Measurements from ENCODE around the gene EPHB2. TPM values are rescaled to one million over a fixed set of nuclear protein-coding genes. Genes with fewer than 3 reads are reported as not detected.

Gene EPHB2
- total RNA-seq, 1 donor from 2014 or later: 22.6 TPM

GRCh38 chr1:22808676-22809483 lies 98.2 kb downstream of the EPHB2 start:
- DNase-seq (ENCODE audit: low spot score) (no peak), ATAC-seq (peak; percentile 63)
- intact Hi-C loops (cut with DNase I): no loop called here

- DNase-seq (ENCODE audit: low spot score) (no peak), ATAC-seq (no peak)
- intact Hi-C loops (cut with DNase I): no loop called here
Measured at GRCh38 chr1:22809783-22810182, 99.1 kb downstream of the EPHB2 start.

DNA sequence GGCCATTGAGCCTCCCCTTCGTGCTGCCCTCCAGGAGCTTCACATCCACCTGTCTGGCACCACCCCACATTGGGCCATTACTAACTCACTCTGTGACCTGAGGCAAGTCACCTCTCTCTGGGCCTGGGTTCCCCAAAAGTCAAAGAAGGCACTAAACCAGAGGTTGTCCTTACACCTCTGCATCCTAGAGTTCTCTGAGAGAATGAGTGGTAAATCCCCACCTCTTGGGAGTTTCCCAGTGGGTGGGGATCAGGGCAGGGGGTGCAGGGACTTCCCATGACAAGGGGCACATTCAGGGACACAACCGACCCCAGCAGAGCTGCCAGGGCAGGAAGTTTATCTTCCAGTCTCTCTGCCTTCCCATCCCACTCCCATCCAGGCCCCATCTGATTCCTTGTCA lies 99.7 kb downstream of the EPHB2 start:
- no peak for ATAC-seq
- no peak for DNase-seq (ENCODE audit: low spot score)
- intact Hi-C loops (cut with DNase I): no loop called here

- ATAC-seq (no peak), DNase-seq (ENCODE audit: low spot score) (no peak)
- intact Hi-C loops (cut with DNase I): no loop called here
Measured at GRCh38 chr1:22812092-22812880, 101.6 kb downstream of the EPHB2 start.

DNA sequence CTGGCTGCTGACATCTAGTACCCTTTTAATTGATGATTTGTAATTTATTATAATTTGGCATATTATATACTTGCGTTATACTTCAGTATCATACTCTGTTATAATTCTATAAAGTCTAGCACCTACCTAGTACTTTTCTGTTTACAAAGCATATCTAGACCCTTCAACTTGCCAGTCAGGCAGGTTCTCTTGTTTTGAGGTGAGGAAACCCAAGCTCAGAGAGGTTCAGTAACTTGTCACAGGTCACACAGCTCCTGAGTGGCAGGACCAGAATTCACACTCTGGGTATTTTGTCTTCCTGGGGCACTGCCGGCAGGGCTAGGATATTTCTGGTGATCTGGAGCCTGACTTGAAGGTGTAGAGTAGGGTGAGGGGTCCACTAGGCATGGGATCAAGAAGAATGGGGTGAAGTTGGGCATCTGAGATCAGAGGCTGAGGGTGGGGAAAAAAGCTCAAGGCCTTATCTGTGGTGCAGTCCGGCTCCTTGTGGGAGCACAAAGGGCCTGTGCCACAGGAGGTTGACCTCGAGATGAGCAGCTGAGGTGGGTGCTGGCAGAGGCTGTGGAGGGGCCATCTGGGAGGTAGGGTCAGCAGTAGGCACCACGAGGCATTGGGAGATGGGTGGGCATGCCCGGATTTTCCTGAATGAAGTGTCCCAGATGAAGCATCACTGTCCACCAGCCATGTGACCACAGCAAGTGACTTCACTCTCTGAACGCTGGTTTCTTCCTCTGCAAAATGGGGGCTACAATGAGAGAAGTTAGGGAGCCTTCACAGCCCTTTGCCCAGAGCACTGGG lies 102.6 kb downstream of the EPHB2 start:
- no peak for DNase-seq (ENCODE audit: low spot score)
- intact Hi-C loops (cut with DNase I): no loop called here
- ATAC-seq: no peak

GRCh38 chr1:22814176-22815042 lies 103.8 kb downstream of the EPHB2 start:
- DNase-seq (ENCODE audit: low spot score) (peak; percentile 84), ATAC-seq (peak; percentile 90)
- intact Hi-C loops (cut with DNase I): no loop called here

DNA sequence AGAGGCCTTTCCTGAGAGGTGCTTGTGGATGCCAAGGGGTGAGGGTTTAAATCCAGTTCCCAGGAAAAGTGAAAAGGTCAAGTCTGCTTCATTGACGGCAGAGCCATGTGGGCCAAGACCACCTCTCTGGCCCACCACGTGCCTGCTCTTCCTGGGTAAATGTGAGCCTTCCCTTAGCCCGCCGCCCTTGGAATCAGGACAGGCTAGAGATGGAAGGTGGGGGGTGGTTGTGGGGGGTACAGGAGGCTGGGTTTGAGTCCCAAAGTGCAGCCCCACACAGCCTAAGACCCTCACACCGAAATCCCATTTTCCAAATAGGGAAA lies 104.4 kb downstream of the EPHB2 start:
- DNase-seq (ENCODE audit: low spot score) (no peak), ATAC-seq (no peak)
- intact Hi-C loops (cut with DNase I): no loop called here

GRCh38 chr1:22815421-22816066 lies 104.9 kb downstream of the EPHB2 start:
- DNase-seq (ENCODE audit: low spot score): no peak
- peak; percentile 81 for ATAC-seq
- intact Hi-C loops (cut with DNase I): no loop called here

GRCh38 chr1:22816067-22816775 lies 105.6 kb downstream of the EPHB2 start:
- DNase-seq (ENCODE audit: low spot score): no peak
- peak; percentile 23 for ATAC-seq
- intact Hi-C loops (cut with DNase I): no loop called here

DNA sequence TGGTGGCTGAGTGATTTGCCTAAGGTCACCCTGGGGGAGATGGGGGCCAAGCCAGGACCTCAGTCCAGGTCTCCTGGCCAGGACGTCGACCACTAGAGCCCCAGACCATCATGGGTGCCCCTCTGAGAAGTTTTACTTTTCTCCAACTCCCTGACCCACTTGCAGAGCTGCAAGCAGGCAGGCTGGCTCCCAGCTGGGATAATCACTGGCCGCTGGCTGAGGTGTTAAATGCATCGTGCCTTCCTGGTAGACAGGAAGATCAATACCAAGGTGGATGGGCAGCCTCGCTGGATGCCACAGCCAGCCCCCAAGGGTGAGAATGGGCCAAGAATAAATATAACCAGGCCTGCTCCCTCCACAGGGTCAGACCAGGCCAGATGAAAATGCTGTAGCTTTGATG lies 106.2 kb downstream of the EPHB2 start:
- ATAC-seq (no peak), DNase-seq (ENCODE audit: low spot score) (no peak)
- intact Hi-C loops (cut with DNase I): no loop called here

DNA sequence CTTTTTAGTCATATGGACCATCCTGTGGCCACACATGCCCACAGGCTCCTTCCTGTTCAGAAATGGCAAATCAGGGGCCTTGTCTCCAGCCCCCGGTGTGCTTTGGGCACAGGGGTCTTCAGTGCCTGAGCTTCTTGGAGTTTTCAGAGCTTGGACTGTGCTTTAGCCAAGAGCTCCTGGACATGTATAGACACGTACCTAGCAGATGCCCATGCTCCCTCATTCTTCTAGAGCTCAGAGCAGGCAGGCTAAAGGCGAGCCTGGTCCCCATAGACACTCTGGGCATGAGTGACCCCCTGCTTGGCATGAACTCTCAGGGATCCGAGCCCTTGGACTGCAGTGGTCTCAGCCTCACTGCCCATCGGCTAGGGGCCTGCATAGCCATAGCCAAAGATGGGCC lies 106.8 kb downstream of the EPHB2 start:
- ATAC-seq (no peak), DNase-seq (ENCODE audit: low spot score) (no peak)
- intact Hi-C loops (cut with DNase I): no loop called here

DNA sequence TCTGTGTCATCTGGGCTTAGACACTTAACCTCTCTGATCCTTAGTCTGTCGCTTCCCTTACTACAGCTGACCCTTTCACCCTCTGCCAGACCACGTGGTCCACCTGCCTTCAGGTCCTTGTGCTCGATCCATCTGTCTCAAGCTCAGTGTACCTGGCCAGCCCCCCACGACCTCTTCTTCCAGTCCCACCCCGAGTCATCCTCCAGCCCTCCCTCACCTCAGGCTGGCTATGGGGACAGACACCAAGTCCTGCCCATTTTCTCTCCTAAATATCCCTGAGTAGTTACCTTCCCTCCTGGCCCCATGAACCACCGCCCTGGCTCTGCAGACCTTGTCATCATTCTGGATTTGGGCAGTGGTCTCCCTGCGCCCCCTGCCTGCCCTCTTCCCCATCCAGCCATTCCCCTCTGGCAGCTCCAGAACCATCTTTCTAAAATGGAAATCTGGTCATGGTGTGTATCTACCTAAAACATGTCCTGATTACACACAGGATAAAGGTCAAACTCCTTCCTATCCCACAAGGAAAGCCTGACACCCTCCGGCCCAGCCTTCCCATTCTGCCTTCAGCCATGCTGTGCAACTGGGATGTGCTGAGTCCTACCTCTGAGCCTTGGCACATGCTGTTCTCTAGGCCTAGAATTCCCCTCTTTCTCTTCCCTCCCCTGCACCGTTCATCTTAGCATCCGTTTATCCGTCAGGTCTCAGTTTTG lies 107.6 kb downstream of the EPHB2 start:
- intact Hi-C loops (cut with DNase I): no loop called here
- DNase-seq (ENCODE audit: low spot score) (no peak), ATAC-seq (no peak)

DNA sequence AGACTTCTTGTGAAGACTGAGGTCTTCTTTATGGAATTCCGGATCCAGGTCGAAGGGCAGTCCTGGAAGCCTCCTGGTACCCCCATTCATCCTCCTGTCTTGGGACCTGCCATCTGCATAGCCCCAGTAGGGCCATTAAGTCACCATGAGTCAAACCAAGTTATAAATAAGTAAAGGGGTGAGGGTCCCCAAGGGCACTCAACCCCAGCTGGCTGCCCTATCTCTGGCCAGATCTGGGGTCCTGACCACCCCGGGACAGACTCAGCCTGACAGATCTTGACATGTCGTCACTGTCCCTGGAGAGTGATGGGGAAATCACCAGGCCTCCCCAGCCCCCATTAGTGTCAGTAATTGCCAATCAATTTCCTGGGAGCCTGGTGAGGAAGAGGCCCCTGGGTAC lies 108.7 kb downstream of the EPHB2 start:
- ATAC-seq (no peak), DNase-seq (ENCODE audit: low spot score) (no peak)
- intact Hi-C loops (cut with DNase I): no loop called here

DNA sequence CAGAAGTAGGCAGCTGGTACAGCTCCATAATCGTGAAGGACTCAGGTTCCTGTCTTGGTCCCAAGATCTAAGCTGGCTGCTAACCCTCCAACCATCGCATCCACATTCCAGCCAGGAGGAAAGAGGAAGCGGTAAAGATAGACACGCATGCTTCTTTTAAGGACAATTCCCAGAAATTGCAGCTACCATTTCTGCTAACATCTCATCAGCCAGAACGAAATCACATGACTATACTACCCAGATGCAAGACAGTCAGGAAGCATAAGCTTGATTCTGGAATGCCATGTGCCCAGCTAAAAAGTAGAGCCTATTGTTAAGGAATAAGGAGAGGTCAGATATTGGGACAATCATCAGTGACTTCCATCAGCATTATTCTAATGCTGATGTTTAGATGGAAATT lies 110.4 kb downstream of the EPHB2 start:
- ATAC-seq (no peak), DNase-seq (ENCODE audit: low spot score) (no peak)
- intact Hi-C loops (cut with DNase I): no loop called here

DNA sequence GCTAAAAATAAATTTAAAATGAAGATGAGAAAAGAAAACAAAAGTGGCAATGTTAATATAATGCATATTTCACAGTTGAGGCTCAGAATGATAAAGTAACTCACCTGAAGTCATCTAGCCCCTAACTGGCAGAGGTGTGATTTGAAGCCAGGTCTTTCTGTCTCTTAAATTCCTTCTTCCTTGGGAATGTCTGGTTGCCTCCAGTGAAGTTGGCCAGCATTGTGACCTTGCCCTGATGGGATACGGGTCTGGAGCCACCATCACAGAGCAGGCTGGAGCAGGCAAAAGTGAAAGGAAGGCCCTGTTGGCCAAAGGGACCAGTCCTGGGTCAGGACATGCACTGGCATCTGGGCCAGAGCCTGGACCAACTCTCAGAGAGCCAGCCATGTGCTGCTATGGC lies 111.7 kb downstream of the EPHB2 start:
- intact Hi-C loops (cut with DNase I): no loop called here
- no peak for ATAC-seq

GRCh38 chr1:22824466-22824865 lies 113.8 kb downstream of the EPHB2 start:
- ATAC-seq: no peak
- intact Hi-C loops (cut with DNase I): no loop called here

More for the DNA sequence above, 111.7 kb downstream of the EPHB2 start:
- no peak for DNase-seq (ENCODE audit: low spot score)

GRCh38 chr1:22824975-22825374 lies 114.3 kb downstream of the EPHB2 start:
- intact Hi-C loops (cut with DNase I): no loop called here
- ATAC-seq (no peak), DNase-seq (ENCODE audit: low spot score) (no peak)

More at GRCh38 chr1:22824466-22824865, 113.8 kb downstream of the EPHB2 start:
- no peak for DNase-seq (ENCODE audit: low spot score)

Data from sciatic nerve (tissue), 2 donors.